ENCODE data around the gene CASP1.

GRCh38 chr11:105070306-105070705 is 35.4 kb upstream of the CASP1 start:
- TF ChIP-seq MAX (IDR thresholded peaks at IDR 0.05) = no peak
- no peak for TF ChIP-seq EGR1 (IDR thresholded peaks at IDR 0.05)
- no peak for TF ChIP-seq EP300 (IDR thresholded peaks at IDR 0.05; ENCODE audit: borderline replicate concordance)
- TF ChIP-seq TEAD4 (IDR thresholded peaks at IDR 0.05) = no peak
- TF ChIP-seq, protein P1, sequence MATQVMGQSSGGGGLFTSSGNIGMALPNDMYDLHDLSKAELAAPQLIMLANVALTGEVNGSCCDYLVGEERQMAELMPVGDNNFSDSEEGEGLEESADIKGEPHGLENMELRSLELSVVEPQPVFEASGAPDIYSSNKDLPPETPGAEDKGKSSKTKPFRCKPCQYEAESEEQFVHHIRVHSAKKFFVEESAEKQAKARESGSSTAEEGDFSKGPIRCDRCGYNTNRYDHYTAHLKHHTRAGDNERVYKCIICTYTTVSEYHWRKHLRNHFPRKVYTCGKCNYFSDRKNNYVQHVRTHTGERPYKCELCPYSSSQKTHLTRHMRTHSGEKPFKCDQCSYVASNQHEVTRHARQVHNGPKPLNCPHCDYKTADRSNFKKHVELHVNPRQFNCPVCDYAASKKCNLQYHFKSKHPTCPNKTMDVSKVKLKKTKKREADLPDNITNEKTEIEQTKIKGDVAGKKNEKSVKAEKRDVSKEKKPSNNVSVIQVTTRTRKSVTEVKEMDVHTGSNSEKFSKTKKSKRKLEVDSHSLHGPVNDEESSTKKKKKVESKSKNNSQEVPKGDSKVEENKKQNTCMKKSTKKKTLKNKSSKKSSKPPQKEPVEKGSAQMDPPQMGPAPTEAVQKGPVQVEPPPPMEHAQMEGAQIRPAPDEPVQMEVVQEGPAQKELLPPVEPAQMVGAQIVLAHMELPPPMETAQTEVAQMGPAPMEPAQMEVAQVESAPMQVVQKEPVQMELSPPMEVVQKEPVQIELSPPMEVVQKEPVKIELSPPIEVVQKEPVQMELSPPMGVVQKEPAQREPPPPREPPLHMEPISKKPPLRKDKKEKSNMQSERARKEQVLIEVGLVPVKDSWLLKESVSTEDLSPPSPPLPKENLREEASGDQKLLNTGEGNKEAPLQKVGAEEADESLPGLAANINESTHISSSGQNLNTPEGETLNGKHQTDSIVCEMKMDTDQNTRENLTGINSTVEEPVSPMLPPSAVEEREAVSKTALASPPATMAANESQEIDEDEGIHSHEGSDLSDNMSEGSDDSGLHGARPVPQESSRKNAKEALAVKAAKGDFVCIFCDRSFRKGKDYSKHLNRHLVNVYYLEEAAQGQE (IDR thresholded peaks at IDR 0.05; ENCODE audit: low read depth) = no peak
- TF ChIP-seq FOXM1 (IDR thresholded peaks at IDR 0.05; ENCODE audit: borderline replicate concordance, low read depth) = no peak
- TF ChIP-seq RAD21 (IDR thresholded peaks at IDR 0.05; ENCODE audit: low read depth) = no peak
- no peak for TF ChIP-seq YY1 (IDR thresholded peaks at IDR 0.05; ENCODE audit: low read depth)
- TF ChIP-seq, protein P2, sequence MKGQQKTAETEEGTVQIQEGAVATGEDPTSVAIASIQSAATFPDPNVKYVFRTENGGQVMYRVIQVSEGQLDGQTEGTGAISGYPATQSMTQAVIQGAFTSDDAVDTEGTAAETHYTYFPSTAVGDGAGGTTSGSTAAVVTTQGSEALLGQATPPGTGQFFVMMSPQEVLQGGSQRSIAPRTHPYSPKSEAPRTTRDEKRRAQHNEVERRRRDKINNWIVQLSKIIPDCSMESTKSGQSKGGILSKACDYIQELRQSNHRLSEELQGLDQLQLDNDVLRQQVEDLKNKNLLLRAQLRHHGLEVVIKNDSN (IDR thresholded peaks at IDR 0.05) = no peak
- no peak for TF ChIP-seq CREB1 (IDR thresholded peaks at IDR 0.05; ENCODE audit: low read depth)
- TF ChIP-seq TAF1 (IDR thresholded peaks at IDR 0.05; ENCODE audit: low read depth) = no peak
- no peak for TF ChIP-seq ZBTB7A (IDR thresholded peaks at IDR 0.05; ENCODE audit: low read depth)

All from Ishikawa (cell line).